Fibroblast of peridontal ligament (primary cell): ENCODE measurements around the gene ZNF764.
"Not testable (repeated sequence)": the region's sequence is repeated elsewhere in the genome, so short reads cannot be mapped to it uniquely, and the experiment has no call there.

Source experiments
- DNase-seq: peaks from one replicate; pipeline ENCODE4 v3.0.0-alpha.2; 2010; ENCODE audit errors: extremely low read depth

ZNF764 gene

GRCh38 chr16:30557957-30558788, at the start of gene ZNF764:
TSS of gene ZNF764 (minus strand) at chr16:30558374. CDS start at chr16:30558182, 192 bp downstream.
- peak; percentile 98 for DNase-seq

- no peak for DNase-seq
These were observed 47.8 kb upstream of the ZNF764 start for GRCh38 chr16:30606004-30606403.

- DNase-seq = no peak
These were observed 47.0 kb upstream of the ZNF764 start for GRCh38 chr16:30605158-30605557.

- no peak for DNase-seq
These were observed 46.3 kb upstream of the ZNF764 start for GRCh38 chr16:30604316-30604947.

GRCh38 chr16:30603945-30604315, 45.8 kb upstream of the ZNF764 start:
- no peak for DNase-seq

- DNase-seq = peak; percentile 76
These were observed 44.6 kb upstream of the ZNF764 start for GRCh38 chr16:30602616-30603277.

GRCh38 chr16:30601966-30602365, 43.8 kb upstream of the ZNF764 start:
- no peak for DNase-seq

GRCh38 chr16:30600929-30601328, 42.8 kb upstream of the ZNF764 start:
- no peak for DNase-seq

- DNase-seq = no peak
These were observed 42.0 kb upstream of the ZNF764 start for GRCh38 chr16:30600215-30600614.

- DNase-seq = no peak
These were observed 34.7 kb upstream of the ZNF764 start for GRCh38 chr16:30592871-30593270.

- not testable (repeated sequence) for DNase-seq
These were observed 32.7 kb upstream of the ZNF764 start for GRCh38 chr16:30590869-30591268.

- not testable (repeated sequence) for DNase-seq
These were observed 31.4 kb upstream of the ZNF764 start for GRCh38 chr16:30589582-30589981.

- DNase-seq = no peak
These were observed 30.5 kb upstream of the ZNF764 start for GRCh38 chr16:30588651-30589050.

- peak; percentile 99 for DNase-seq
These were observed 27.4 kb upstream of the ZNF764 start, which contains the start of gene ZNF785 for GRCh38 chr16:30585400-30586191. TSS of gene ZNF785 (minus strand) at chr16:30585697. CDS start at chr16:30585611, 86 bp downstream.

GRCh38 chr16:30585022-30585399, 26.8 kb upstream of the ZNF764 start:
- peak; percentile 13 for DNase-seq

GRCh38 chr16:30582611-30583340, 24.6 kb upstream of the ZNF764 start:
- DNase-seq = no peak

- no peak for DNase-seq
These were observed 23.3 kb upstream of the ZNF764 start for GRCh38 chr16:30581457-30581856.

GRCh38 chr16:30574678-30575077, 16.5 kb upstream of the ZNF764 start:
- DNase-seq = no peak

GRCh38 chr16:30571445-30572322, 13.5 kb upstream of the ZNF764 start, which contains the start of gene ZNF688:
TSS of gene ZNF688 (minus strand) at chr16:30571714. CDS start at chr16:30571629, 85 bp downstream.
- peak; percentile 98 for DNase-seq
